PC-9 (cell line): ENCODE measurements around the gene PRDM12.

Experiments used
- EZH2 ChIP-seq: fragments of 200-600 bp; sonication (generic); IDR thresholded peaks from 2 replicates; pipeline ENCODE4 v1.8.0; 2017; ENCODE audit warnings: antibody characterized with exemption, low read depth
- TF ChIP-seq, protein P1 (sequence below): fragments of 200-600 bp; sonication (generic); conservative IDR thresholded peaks from 2 replicates; pipeline ENCODE4 v1.6.1; 2017; ENCODE audit warnings: mixed run types, antibody characterized with exemption, mild to moderate bottlenecking, moderate library complexity

DNA sequence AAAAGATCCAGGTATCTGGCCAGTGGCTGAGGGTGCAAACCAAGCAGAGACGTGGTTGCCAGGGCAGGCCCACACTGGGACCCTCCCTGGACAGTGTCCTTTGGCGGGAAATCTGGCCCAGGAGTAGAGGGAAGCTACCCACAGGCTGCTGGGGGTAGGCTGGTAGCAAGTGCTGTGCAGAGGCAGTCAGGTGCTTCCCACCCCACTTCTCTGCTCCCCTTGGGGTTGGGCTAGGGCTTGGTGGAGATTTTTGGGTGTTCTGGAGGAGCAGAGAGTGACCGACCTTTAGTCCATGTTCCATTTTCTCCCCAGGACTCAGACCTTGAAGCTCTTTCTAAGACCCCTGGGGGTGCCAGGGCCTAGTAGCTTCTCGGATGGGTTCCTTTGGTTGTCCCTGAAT, 5.6 kb downstream of the PRDM12 start:
- TF ChIP-seq, protein P1, sequence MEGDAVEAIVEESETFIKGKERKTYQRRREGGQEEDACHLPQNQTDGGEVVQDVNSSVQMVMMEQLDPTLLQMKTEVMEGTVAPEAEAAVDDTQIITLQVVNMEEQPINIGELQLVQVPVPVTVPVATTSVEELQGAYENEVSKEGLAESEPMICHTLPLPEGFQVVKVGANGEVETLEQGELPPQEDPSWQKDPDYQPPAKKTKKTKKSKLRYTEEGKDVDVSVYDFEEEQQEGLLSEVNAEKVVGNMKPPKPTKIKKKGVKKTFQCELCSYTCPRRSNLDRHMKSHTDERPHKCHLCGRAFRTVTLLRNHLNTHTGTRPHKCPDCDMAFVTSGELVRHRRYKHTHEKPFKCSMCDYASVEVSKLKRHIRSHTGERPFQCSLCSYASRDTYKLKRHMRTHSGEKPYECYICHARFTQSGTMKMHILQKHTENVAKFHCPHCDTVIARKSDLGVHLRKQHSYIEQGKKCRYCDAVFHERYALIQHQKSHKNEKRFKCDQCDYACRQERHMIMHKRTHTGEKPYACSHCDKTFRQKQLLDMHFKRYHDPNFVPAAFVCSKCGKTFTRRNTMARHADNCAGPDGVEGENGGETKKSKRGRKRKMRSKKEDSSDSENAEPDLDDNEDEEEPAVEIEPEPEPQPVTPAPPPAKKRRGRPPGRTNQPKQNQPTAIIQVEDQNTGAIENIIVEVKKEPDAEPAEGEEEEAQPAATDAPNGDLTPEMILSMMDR: no peak
- no peak for TF ChIP-seq EZH2
